GM15510 (cell line): Measurements from ENCODE around the gene SNX9.

Experiments used
- POLR2A ChIP-seq: IDR thresholded peaks from 3 replicates; pipeline ENCODE4 v1.6.1; 2011; ENCODE audit warnings: borderline replicate concordance; ENCODE audit not compliant: insufficient read length; ENCODE audit errors: extremely low read depth

SNX9 gene

DNA sequence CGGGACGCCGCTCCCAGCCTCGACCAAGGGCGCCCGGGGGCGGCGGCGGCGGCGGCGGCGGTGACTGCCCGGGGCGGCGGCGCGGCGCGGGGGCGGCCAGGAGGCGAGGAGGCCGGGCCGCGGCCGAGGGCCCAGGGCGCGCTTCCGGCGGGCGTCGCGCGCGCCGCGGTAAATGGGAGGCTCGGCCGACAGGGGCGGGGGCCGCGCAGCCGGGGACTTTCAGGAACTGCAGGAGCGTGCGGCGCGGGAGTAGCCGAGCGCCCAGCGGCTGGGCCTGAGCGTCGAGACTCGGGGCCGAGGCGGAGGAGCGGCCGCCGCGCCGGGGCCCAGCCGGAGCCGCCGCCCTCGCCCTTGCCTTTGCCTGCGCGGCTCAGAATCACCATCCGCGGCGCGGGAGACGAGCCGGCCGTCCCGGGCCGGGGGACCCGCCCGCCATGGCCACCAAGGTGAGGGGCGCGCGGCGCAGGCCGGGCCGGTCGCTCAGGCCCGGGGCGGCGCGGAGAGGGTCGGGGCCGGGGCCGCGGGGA, at the start of gene SNX9:
Gene SNX9, plus strand, starts transcription at position 246 of the 527 bp plus-strand sequence. Its CDS starts 189 bp downstream, at position 435.
- peak; percentile 49 for TF ChIP-seq POLR2A

DNA sequence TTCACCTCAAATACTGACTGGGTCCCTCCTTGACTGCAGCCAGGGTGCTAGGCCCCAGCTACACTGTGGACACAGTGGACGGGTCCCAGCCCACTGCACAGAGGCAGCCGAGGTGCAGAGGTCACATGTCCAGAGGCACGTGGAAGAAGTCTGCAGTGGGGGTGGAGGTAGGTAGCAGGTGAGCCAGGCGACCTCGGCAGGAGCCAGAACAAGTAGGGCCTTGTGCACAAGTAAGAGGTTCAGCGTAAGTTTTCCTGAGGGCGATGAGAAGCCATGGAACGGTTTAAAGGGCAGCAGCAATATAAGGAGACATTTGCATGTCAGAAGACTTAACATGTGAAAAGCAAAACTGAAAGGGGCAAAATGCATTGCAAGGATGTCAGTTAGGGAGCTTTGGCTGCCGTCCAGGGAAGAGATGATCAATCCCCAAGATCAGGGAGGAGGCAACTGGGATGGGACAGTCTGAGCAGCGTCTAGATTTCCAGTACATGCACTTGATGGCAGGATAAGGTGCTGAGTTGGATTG, 49.7 kb upstream of the SNX9 start:
- no peak for TF ChIP-seq POLR2A

DNA sequence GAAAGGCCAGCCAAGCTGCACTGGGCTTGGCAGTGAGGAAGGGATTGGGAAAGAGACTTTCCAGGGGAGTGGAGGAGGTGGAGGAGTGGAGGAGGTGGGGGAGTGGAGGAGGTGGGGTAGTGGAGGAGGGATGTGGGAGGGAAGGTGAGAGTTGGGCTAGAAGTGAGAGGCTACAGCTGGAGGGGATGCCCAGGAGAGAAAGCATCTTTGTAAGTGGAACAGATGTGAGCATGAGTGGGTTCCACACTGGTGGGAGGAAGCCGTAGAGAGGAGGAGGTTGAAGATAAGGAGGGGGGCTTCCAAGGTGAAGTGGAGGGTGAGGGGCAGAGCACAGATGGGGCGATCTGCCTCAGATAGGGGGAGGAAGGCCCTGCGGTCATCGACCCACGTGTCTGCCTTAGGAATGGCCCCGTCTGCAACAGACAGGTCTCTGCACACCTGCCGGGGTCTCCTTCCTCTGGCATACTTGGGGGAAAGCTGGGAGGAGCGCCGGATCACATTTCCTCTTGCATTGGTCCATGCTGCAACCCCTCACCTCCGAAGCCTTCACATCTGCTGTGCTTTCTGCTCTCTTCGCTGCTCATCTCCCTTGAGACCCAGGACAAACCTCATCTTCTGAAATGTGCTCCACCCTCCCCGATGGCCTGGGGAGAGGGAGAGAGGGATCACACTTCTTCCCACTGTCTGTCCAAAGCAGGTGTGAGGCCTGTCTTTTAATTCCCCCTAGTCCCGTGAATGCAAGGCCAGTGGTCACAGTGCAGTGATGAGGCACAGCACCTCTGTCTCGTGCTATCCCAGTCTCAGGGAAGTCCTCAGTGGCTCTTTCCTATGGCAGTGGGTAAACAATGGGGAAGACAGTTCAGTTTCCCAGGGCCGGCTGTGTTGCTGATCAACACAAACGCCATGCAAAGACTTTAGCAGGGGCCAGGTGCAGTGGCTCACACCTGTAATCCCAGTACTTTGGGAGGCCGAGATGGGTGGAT, 48.6 kb upstream of the SNX9 start:
- no peak for TF ChIP-seq POLR2A

DNA sequence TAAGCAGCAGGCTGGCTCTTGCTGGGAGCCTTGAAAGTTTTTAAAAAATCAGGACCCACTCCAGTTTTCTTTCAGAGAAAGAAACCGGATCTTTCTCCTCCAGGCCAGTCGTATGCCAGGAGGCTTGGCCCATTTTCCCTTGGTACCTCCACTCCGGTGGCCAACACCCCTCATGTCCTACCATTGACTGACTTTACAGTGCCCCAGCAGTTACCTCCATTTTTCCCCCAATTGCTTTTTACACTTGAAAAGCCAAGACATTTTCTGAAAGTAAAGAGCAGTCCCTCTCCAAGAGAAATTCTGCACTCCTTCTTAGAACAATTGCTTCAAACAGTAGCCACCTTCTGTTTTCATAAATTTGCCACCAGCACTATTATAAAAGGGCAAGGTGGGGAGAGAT, 47.7 kb upstream of the SNX9 start:
- TF ChIP-seq POLR2A = no peak

DNA sequence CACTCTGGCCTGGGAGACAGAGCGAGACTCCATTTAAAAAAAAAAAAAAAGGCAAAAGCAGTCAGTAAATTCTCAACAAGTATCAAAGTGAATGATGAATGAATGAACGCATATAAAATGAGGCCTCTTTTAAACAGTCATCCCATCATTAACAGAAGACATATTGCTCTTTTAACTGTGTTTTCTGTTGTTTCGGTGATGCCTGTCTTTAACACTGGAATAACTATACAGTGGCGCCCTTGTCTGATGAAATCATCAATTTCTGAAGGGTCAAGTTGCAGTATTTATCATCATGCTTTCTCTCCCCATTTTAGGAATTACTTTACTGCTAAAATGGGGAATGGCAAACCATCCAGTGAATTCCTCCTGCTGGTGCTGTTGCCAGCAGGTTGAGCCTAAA, 45.7 kb upstream of the SNX9 start:
- TF ChIP-seq POLR2A = no peak

DNA sequence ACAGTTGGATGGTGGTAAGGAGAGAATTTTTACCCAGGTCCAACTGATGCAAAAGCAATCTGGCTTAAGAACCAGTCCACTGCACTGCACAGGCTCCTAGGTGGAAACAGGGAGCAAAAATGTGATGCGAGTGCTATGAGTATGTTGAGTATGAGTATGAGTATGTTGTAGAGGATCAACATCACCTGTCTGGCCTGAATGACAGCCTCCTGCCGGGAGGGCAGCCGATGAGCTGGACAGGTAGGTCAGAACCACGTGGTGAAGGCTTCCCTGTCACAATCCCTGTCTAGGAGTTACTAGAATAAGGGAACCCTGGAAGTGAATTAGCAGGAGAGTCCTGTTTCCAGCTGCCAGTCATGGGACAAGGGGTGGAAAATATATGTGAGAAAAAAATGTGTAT, 44.3 kb upstream of the SNX9 start:
- no peak for TF ChIP-seq POLR2A

DNA sequence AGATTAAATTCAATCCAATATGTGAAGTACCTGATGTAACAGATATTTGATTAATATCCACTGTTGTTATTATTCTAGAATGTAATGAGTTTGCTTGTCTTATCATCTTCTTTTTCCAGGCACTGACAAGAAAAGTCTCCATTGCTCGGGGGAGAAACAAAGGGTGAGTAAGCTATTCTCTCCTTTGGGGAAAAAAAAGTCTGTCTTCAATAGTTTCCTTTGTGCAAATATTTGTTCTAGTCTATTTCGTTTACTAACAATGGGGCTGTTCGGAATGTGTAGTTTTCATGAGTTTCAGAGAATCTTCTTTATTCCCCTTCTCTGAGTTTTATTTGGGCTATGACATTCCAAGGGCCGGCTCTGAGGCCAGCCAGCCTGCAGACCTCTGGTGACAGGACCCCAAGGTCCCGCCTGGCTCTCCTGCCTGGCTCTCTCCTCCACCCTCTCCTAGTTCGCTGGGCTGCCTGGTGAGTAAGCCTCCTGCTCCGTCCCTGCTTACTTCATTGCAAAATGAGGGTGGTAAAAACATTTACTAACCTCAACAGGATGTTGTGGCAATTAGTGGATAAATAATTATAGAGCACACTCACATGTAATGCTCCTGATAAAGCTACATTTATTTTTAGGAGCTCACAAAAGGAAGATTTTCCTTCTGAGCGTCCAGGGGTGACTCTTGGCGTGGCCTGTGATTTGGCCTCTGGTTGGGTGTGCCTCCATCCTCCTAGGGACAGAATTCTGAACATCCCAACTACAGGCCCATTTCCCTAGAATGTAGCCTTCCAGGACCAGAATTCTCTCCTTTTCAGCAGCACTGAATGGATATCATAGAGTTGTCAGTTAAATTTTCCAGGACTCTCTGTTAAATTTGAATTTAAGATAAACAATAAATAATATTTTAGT, 43.1 kb upstream of the SNX9 start:
- TF ChIP-seq POLR2A = no peak

DNA sequence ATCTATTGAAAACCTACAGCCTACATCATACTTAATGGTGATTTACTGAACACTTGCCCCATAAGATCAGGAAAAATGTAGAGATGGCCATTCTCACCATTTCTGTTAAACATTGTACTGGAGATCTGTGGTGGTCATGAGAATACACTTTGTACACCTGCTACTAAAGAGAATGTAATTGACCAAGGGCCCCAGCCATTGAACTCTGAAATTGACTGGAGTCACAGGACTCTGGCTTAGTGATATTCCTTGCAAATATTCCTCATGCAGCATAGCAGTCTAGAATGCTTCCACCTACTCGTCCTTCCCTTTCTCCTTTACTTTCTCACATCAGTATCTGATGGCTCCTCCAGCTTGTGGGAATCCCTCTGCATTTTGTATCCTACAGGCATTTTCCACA, 37.4 kb upstream of the SNX9 start:
- TF ChIP-seq POLR2A = no peak

DNA sequence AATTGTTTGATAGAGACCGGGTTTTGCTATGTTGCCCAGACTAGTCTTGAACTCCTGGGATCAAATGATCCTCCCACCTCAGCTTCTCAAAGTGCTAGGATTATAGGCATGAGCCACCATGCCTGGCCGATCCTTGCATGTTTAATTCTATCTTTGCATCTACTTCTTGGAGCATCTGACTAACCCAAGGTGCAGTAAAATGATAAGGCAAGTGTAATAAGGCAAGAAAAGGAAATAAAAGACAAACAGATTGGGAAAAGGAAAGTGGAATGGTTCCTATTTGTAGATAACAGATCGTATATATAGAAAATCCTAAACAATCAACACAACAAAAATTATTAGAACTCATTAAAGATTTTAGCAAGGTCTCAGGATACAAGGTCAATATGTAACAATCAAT, 36.8 kb upstream of the SNX9 start:
- TF ChIP-seq POLR2A = no peak

DNA sequence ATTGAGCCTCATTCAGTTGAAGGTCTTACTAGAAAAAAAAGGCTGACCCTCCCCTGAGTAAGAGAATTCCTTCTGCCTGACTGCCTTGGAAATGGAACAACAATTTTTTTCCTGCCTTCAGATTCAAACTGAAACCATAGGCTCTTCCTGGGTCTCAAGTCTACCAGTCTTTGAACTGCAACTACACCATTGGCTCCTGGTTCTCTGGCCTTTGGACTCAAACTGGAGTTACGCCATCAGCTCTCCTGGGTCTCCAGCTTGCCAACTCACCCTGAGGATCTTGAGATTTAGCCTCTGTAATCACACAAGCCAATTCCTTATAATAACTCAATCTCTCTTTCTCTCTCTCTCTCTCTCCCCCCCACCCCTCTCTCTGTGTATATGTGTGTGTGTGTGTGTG, 36.0 kb upstream of the SNX9 start:
- no peak for TF ChIP-seq POLR2A

DNA sequence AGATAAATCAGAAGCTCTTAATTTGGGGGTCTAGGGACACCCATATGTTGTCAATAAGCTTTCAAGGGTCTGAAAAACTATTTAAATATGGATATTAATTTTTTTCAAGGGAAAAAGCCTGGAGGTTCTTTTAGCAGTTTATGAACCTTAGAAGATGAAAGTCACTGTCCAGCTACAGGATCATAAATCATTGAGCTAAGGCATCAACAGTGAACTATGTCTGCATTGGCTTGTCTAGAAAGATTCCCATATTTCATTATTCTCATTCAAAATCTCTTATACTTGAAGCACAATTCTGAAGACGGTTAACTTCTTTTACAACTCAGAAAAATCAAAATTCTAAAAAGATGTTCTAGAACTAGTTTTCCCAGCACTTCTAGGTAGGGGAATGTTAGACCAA, 34.9 kb upstream of the SNX9 start:
- TF ChIP-seq POLR2A = no peak

DNA sequence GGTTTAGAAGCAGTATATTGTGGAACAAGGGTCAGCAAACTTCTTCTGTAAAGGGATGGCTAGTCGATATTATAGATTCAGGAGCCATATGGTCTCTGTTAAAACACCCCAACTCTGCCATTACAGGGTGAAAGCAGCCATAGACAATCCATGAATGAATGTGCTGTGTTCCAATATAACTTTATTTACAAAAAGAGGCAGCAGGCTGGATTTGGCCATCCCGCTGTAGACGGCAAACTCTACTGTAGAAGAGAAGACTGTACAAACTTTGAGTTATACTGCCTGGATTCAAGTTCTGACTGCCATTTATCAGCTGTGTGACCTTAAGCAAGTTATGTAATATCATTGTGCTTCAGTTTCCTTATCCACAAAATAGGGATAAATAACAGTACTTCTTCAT, 33.7 kb upstream of the SNX9 start:
- TF ChIP-seq POLR2A = no peak

DNA sequence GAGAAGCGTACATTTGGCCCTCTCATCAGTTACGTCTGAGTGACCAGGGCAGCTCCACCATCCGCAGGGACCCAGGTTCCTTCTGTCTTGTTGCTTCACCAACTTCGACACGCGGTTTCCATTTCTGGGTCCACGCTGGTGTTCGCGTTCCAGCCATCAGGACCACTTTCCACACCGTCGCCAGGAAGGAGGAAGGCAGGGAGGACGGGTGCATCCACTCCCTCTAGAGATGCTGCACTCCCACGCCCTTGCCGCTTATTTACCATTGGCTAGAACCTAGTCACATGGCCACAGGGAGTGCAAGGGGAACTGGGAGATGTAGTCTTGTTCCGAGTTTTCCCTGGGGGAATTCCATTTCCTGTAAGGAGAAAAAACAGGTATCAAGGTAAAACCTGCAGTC, 33.2 kb upstream of the SNX9 start:
- no peak for TF ChIP-seq POLR2A

DNA sequence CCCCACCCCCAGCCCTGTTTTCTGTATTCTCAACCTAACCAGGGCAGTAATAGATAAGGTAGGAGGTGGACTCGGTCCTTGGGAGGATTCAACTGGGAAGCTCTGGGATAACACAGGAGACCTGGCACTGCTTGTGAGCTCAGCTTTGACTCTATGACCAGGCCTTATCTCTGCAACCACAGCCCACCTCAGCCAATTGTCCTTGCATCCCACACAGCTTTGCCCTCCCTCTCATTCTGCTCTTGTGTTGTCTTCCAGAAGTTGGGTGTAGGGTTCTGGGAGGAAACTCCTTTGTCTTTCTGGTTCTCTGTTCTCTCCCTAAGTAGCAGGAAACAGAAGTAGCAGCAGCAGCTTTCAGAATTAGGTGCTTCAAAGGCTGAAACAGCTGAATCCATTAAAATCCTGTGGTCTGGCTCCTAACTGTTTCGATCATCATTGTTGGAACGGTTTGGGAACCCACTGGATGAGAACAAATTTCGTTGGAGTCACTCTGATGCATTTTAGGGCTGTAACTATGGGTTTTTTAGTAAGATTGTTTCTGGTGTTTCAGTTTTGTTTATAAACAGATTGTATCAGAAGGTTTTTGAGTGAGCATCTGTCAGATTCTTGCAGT, 32.4 kb upstream of the SNX9 start:
- no peak for TF ChIP-seq POLR2A
